OCI-LY1 (cell line): ENCODE data around the gene KANK4.

ENCODE experiments used
- CTCF ChIP-seq: fragments of 200-600 bp; sonication (generic), shearing (Covaris generic); IDR thresholded peaks from 2 replicates; pipeline ENCODE4 v1.5.1; 2017; ENCODE audit warnings: mild to moderate bottlenecking, antibody characterized with exemption, low read length, moderate library complexity, mixed read lengths
- EZH2 ChIP-seq: fragments of 200-600 bp; sonication (generic), shearing (Covaris generic); IDR thresholded peaks from 2 replicates; pipeline ENCODE4 v1.8.0; 2017; ENCODE audit warnings: borderline replicate concordance, mixed run types, mild to moderate bottlenecking, antibody characterized with exemption, low read length, moderate library complexity, mixed read lengths

- no peak for TF ChIP-seq EZH2
- no peak for TF ChIP-seq CTCF
Observed at GRCh38 chr1:62336995-62337705, 17.9 kb upstream of the KANK4 start.
